Stimulated activated naive CD4-positive, alpha-beta T cell treated with Interleukin-2 at 50 U/mL for 16 hours (primary cell): ENCODE measurements around the gene FAH.

ENCODE experiments used
- DNase-seq: peaks from one replicate; lab custom pipeline; 2025; lab: John Stamatoyannopoulos, UW

The FAH gene

GRCh38 chr15:80199869-80200268 lies 47.1 kb downstream of the FAH start:
- no peak for DNase-seq

- no peak for DNase-seq
Measured at GRCh38 chr15:80201256-80202015, 48.6 kb downstream of the FAH start.

- no peak for DNase-seq
Measured at GRCh38 chr15:80202016-80202315, 49.2 kb downstream of the FAH start.

- DNase-seq: no peak
Measured at GRCh38 chr15:80202641-80203360, 50.0 kb downstream of the FAH start.

- DNase-seq: no peak
Measured at GRCh38 chr15:80203361-80203885, 50.6 kb downstream of the FAH start.

- no peak for DNase-seq
Measured at GRCh38 chr15:80204231-80204630, 51.4 kb downstream of the FAH start.

GRCh38 chr15:80207887-80208286 lies 55.1 kb downstream of the FAH start:
- no peak for DNase-seq

GRCh38 chr15:80208758-80209734 lies 56.2 kb downstream of the FAH start:
- no peak for DNase-seq

GRCh38 chr15:80210611-80211573 lies 58.1 kb downstream of the FAH start:
- DNase-seq: no peak

GRCh38 chr15:80211976-80212375 lies 59.2 kb downstream of the FAH start:
- DNase-seq: no peak

GRCh38 chr15:80214910-80215309 lies 62.1 kb downstream of the FAH start:
- no peak for DNase-seq

- no peak for DNase-seq
Measured at GRCh38 chr15:80216141-80216540, 63.3 kb downstream of the FAH start.

- DNase-seq: no peak
Measured at GRCh38 chr15:80216911-80217310, 64.1 kb downstream of the FAH start.

GRCh38 chr15:80217327-80217900 lies 64.6 kb downstream of the FAH start:
- no peak for DNase-seq

- DNase-seq: no peak
Measured at GRCh38 chr15:80219955-80220354, 67.2 kb downstream of the FAH start.

- no peak for DNase-seq
Measured at GRCh38 chr15:80228959-80229610, 76.3 kb downstream of the FAH start.

GRCh38 chr15:80231371-80231770 lies 78.6 kb downstream of the FAH start:
- DNase-seq: no peak

GRCh38 chr15:80233581-80233980 lies 80.8 kb downstream of the FAH start:
- no peak for DNase-seq

GRCh38 chr15:80234883-80235282 lies 82.1 kb downstream of the FAH start:
- peak; percentile 5 for DNase-seq
